SK-N-SH (cell line): ENCODE results near the gene PTPN18. TPM values are rescaled to one million over a fixed set of nuclear protein-coding genes. Genes with fewer than 3 reads are reported as not detected.

Experiments used
- CTCF ChIA-PET: fragments of 300-600, 350-600 bp; formaldehyde crosslinking; extraction: SDS; loops from one replicate; lab custom pipeline; 2021; lab: Yijun Ruan, JAX
- POLR2A ChIA-PET: fragments of 350-600 bp; sonication (Branson Sonifier 250); formaldehyde crosslinking; extraction: SDS; loops from one replicate; lab custom pipeline; 2020; ENCODE audit warnings: antibody characterized with exemption, inconsistent platforms; lab: Yijun Ruan, JAX
- DNase-seq: peaks from one replicate; pipeline ENCODE4 v3.0.0; 2012
- H2AFZ ChIP-seq: fragments of 200-600 bp; sonication (generic); 2 replicates; pipeline ENCODE4 v1.8.1; 2016; ENCODE audit warnings: antibody characterized with exemption, mild to moderate bottlenecking, low read depth
- H3F3A ChIP-seq: fragments of 200-600 bp; sonication (generic); replicated peaks from 2 replicates; pipeline ENCODE3; 2016; ENCODE audit warnings: antibody characterized with exemption, mild to moderate bottlenecking; ENCODE audit not compliant: insufficient read depth
- H3K27ac ChIP-seq, 2 experiments: fragments of 200-500 bp in 1 of 2; fragments of 200-600 bp in 1 of 2; sonication (Bioruptor generic) in 1 of 2; sonication (generic), shearing (Covaris generic) in 1 of 2; 2 replicates each; pipeline versions ENCODE4 v1.5.1 to v1.6.1; 2014 to 2016; ENCODE audit warnings: low read depth in 2 of 2, inconsistent platforms in 1 of 2, low read length in 1 of 2, mild to moderate bottlenecking in 1 of 2, mixed read lengths in 1 of 2
- H3K27me3 ChIP-seq: fragments of 200-600 bp; sonication (generic), shearing (Covaris generic); 2 replicates; pipeline ENCODE4 v1.6.1; 2016; ENCODE audit warnings: mixed run types; ENCODE audit not compliant: insufficient read depth
- H3K36me3 ChIP-seq, 2 experiments: fragments of 200-500 bp in 1 of 2; fragments of 200-600 bp in 1 of 2; sonication (Bioruptor generic) in 1 of 2; sonication (generic) in 1 of 2; replicated peaks in 1 of 2; 2 replicates each; pipeline versions ENCODE3 to v1.5.1; 2014 to 2016; ENCODE audit warnings: low read length in 1 of 2, mild to moderate bottlenecking in 1 of 2; ENCODE audit not compliant: insufficient read depth in 2 of 2, control insufficient read depth in 1 of 2
- H3K4me1 ChIP-seq, 2 experiments: fragments of 200-500 bp in 1 of 2; fragments of 200-600 bp in 1 of 2; sonication (Bioruptor generic) in 1 of 2; sonication (generic), shearing (Covaris generic) in 1 of 2; 2 replicates each; pipeline versions ENCODE4 v1.5.1 to v1.6.1; 2014 to 2016; ENCODE audit warnings: low read depth in 1 of 2, low read length in 1 of 2, mixed run types in 1 of 2; ENCODE audit not compliant: insufficient read depth in 2 of 2, control insufficient read depth in 1 of 2
- H3K4me2 ChIP-seq: fragments of 200-600 bp; sonication (generic), shearing (Covaris generic); 2 replicates; pipeline ENCODE4 v1.6.1; 2017; ENCODE audit warnings: mixed run types
- H3K4me3 ChIP-seq, 2 experiments: fragments of 200-500 bp in 1 of 2; fragments of 200-600 bp in 1 of 2; sonication (Bioruptor generic) in 1 of 2; sonication (generic), shearing (Covaris generic) in 1 of 2; 2 replicates each; pipeline versions ENCODE4 v1.5.1 to v1.8.1; 2014 to 2016; ENCODE audit warnings: low read depth in 2 of 2, inconsistent platforms in 1 of 2, low read length in 1 of 2, mild to moderate bottlenecking in 1 of 2, mixed read lengths in 1 of 2, moderate library complexity in 1 of 2
- H3K79me2 ChIP-seq: fragments of 200-600 bp; sonication (generic); 2 replicates; pipeline ENCODE4 v1.8.1; 2017; ENCODE audit warnings: mild to moderate bottlenecking; ENCODE audit not compliant: insufficient read depth
- H3K9ac ChIP-seq: fragments of 200-600 bp; sonication (generic); 2 replicates; pipeline ENCODE4 v1.6.1; 2017; ENCODE audit warnings: mixed run types
- H3K9me2 ChIP-seq: fragments of 200-600 bp; sonication (generic); 2 replicates; pipeline ENCODE4 v1.6.1; 2017; ENCODE audit warnings: mixed run types
- H3K9me3 ChIP-seq: fragments of 200-600 bp; sonication (generic); 2 replicates; pipeline ENCODE4 v1.6.1; 2017; ENCODE audit warnings: mixed run types, mild to moderate bottlenecking, moderate library complexity
- H4K20me1 ChIP-seq: fragments of 200-600 bp; sonication (generic); 2 replicates; pipeline ENCODE4 v1.6.1; 2017; ENCODE audit warnings: mild to moderate bottlenecking, mixed run types; ENCODE audit not compliant: insufficient read depth
- CHD2 ChIP-seq: fragments of 150-350 bp; IDR thresholded peaks from 2 replicates; pipeline ENCODE4 v1.6.1; 2018; ENCODE audit warnings: low read length; ENCODE audit not compliant: partially characterized antibody
- ELF1 ChIP-seq: IDR thresholded peaks from 2 replicates; pipeline ENCODE4 v1.4.0; 2012
- EP300 ChIP-seq, 2 experiments: IDR thresholded peaks; 2 replicates each; pipeline versions ENCODE4 v1.4.0 to v1.6.1; 2012; ENCODE audit warnings: borderline replicate concordance in 1 of 2, low read depth in 1 of 2, low read length in 1 of 2
- FOSL2 ChIP-seq: IDR thresholded peaks from 2 replicates; pipeline ENCODE4 v1.4.0; 2012; ENCODE audit warnings: low read depth, mild to moderate bottlenecking, moderate library complexity, borderline replicate concordance
- FOXJ3 ChIP-seq: sonication (generic); formaldehyde crosslinking; IDR thresholded peaks from 2 replicates; pipeline ENCODE4 v1.5.1; 2020; ENCODE audit warnings: mild to moderate bottlenecking, missing genetic modification reagents
- FOXM1 ChIP-seq: IDR thresholded peaks from 2 replicates; pipeline ENCODE4 v1.4.0; 2012; ENCODE audit warnings: low read depth, mild to moderate bottlenecking
- GATA2 ChIP-seq: sonication (generic); formaldehyde crosslinking; IDR thresholded peaks from 2 replicates; pipeline ENCODE4 v1.5.0; 2020; ENCODE audit warnings: mild to moderate bottlenecking, missing genetic modification reagents
- JUND ChIP-seq: IDR thresholded peaks from 2 replicates; pipeline ENCODE4 v1.4.0; 2012
- MXI1 ChIP-seq: IDR thresholded peaks from 2 replicates; pipeline ENCODE4 v1.6.1; 2012; ENCODE audit warnings: mild to moderate bottlenecking, low read depth, low read length, improper control_type of control experiment
- NFIC ChIP-seq: IDR thresholded peaks from 2 replicates; pipeline ENCODE4 v1.4.0; 2012; ENCODE audit warnings: borderline replicate concordance
- NRF1 ChIP-seq: IDR thresholded peaks from 2 replicates; pipeline ENCODE4 v1.6.1; 2012; ENCODE audit warnings: low read depth, mild to moderate bottlenecking, low read length
- POLR2AphosphoS5 ChIP-seq: IDR thresholded peaks from 2 replicates; pipeline ENCODE4 v1.6.1; 2012; ENCODE audit warnings: low read depth, low read length
- RAD21 ChIP-seq: IDR thresholded peaks from 2 replicates; pipeline ENCODE4 v1.6.1; 2012; ENCODE audit warnings: mild to moderate bottlenecking, low read length
- RCOR1 ChIP-seq: fragments of 150-350 bp; IDR thresholded peaks from 2 replicates; pipeline ENCODE4 v1.6.1; 2017; ENCODE audit warnings: antibody characterized with exemption, low read length
- RXRA ChIP-seq: IDR thresholded peaks from 2 replicates; pipeline ENCODE4 v1.4.0; 2012; ENCODE audit warnings: low read depth, mild to moderate bottlenecking, borderline replicate concordance
- SIN3A ChIP-seq: IDR thresholded peaks from 2 replicates; pipeline ENCODE4 v1.6.1; 2012; ENCODE audit warnings: low read depth, mild to moderate bottlenecking, low read length, moderate library complexity, borderline replicate concordance
- TAF1 ChIP-seq: IDR thresholded peaks from 2 replicates; pipeline ENCODE4 v1.6.1; 2012; ENCODE audit warnings: low read depth, mild to moderate bottlenecking, low read length, moderate library complexity, borderline replicate concordance
- TCF12 ChIP-seq: IDR thresholded peaks from 2 replicates; pipeline ENCODE4 v1.4.0; 2012
- WGBS: methylation state at CpG from one replicate; pipeline ENCODE4 v1.1.6; 2017; ENCODE audit warnings: low lambda C conversion rate; 5-methylcytosine and 5-hydroxymethylcytosine counted together
- polyA plus RNA-seq, 3 experiments: library from polyadenylated mRNA; depleted of rRNA; stranded (reverse); fragments of >200 nt; gene quantifications; 2 replicates each; pipeline ENCODE4 v1.2.3, GENCODE V29; 2012
- TF ChIP-seq, protein P1 (sequence below): fragments of 150-350 bp; IDR thresholded peaks from 2 replicates; pipeline ENCODE4 v1.6.1; 2016; ENCODE audit warnings: mild to moderate bottlenecking, low read depth, low read length
- TF ChIP-seq, protein P2 (sequence below): fragments of 150-350 bp; IDR thresholded peaks from 2 replicates; pipeline ENCODE4 v1.6.1; 2017; ENCODE audit warnings: antibody characterized with exemption, low read length, low read depth, borderline replicate concordance
- TF ChIP-seq, protein P3 (sequence below): IDR thresholded peaks from 2 replicates; pipeline ENCODE4 v1.6.1; 2012; ENCODE audit warnings: mild to moderate bottlenecking, low read depth, low read length, moderate library complexity

The PTPN18 gene
- polyA plus RNA-seq, 1 of the 3 experiments (the other 2 are of a cell fraction): 30.4 TPM

DNA sequence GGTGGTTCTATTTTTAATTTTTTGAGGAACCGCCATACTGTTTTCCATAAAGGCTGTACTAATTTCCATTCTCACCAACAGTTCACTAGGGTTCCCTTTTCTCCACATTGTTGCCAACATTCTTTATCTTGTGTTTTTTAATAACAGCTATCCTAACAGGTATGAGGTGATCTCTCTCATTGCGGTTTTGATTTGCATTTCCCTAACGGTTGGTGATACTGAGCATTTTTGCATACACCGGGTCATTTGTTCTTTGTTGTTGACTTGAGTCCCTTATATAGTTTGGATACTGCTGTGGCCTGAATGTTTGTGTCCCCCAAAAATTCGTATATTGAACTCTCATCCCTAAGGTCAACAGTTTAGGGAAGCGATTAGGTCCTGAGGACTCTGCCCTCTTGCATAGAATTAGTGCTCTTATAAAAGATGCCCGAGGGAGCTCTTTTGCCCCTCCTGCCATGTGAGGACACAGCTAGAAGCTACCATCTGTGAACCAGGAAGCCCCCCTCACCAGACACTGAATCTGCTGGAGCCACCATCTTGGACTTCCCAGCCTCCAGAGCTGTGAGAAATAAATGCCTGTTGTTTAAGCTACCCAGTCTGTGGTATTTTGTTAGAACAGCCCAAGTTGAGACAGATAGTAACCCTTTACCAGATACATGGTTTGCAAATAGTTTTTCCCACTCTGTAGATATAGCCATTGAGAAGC is 8.5 kb upstream of the PTPN18 start:
- CTCF ChIA-PET: interaction anchor here (1.3 kb wide), 1 partner anchor 9 kb away, joined by 4 read pairs; the partner anchor contains the start of gene PTPN18
- POLR2A ChIA-PET: interaction anchor here (1.3 kb wide), 1 partner anchor 9 kb away, joined by 4 read pairs; no protein-coding TSS in a partner anchor
- Histone ChIP-seq H3K79me2 (peaks cover 20% of the 10 kb centered on the region), H3K9me2 (no peaks in the 10 kb centered on the region), H3K9me3 (no peaks in the 10 kb centered on the region), H3F3A (peaks cover 3% of the 10 kb centered on the region), H3K27me3 (no peaks in the 10 kb centered on the region), H3K36me3 (peaks cover 27 to 48% of the 10 kb centered on the region in 2 experiments), H3K27ac (no peak overlapping the region), H4K20me1 (peaks cover 9% of the 10 kb centered on the region; the same call in 1 of the 2 replicates), H3K4me1 (peaks cover 4 to 5% of the 10 kb centered on the region in 2 experiments; a peak in 1 of 4 replicates), H3K9ac (no peak overlapping the region), H2AFZ (no peak overlapping the region), H3K4me2 (no peak overlapping the region), H3K4me3 (no peak overlapping the region)
- no peak for TF ChIP-seq NFIC
- no peak for TF ChIP-seq POLR2AphosphoS5
- no peak for TF ChIP-seq ELF1
- no peak for TF ChIP-seq RXRA
- TF ChIP-seq FOXJ3 (CRISPR knock-in tag): no peak
- TF ChIP-seq, protein P1, sequence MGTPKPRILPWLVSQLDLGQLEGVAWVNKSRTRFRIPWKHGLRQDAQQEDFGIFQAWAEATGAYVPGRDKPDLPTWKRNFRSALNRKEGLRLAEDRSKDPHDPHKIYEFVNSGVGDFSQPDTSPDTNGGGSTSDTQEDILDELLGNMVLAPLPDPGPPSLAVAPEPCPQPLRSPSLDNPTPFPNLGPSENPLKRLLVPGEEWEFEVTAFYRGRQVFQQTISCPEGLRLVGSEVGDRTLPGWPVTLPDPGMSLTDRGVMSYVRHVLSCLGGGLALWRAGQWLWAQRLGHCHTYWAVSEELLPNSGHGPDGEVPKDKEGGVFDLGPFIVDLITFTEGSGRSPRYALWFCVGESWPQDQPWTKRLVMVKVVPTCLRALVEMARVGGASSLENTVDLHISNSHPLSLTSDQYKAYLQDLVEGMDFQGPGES: no peak
- no peak for TF ChIP-seq TCF12
- TF ChIP-seq, protein P2, sequence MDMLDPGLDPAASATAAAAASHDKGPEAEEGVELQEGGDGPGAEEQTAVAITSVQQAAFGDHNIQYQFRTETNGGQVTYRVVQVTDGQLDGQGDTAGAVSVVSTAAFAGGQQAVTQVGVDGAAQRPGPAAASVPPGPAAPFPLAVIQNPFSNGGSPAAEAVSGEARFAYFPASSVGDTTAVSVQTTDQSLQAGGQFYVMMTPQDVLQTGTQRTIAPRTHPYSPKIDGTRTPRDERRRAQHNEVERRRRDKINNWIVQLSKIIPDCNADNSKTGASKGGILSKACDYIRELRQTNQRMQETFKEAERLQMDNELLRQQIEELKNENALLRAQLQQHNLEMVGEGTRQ: no peak
- no peak for TF ChIP-seq CHD2
- TF ChIP-seq JUND: no peak
- TF ChIP-seq GATA2 (CRISPR knock-in tag): no peak
- TF ChIP-seq RAD21: no peak
- TF ChIP-seq RCOR1: no peak
- no peak for TF ChIP-seq FOXM1
- TF ChIP-seq EP300 (IDR thresholded peaks at IDR 0.05; ENCODE audit: borderline replicate concordance in 1 of 2, low read depth in 1 of 2, low read length in 1 of 2): no peak
- 94% methylated on average over 6 of the region's 7 CpGs for WGBS
- DNase-seq: no peak

DNA sequence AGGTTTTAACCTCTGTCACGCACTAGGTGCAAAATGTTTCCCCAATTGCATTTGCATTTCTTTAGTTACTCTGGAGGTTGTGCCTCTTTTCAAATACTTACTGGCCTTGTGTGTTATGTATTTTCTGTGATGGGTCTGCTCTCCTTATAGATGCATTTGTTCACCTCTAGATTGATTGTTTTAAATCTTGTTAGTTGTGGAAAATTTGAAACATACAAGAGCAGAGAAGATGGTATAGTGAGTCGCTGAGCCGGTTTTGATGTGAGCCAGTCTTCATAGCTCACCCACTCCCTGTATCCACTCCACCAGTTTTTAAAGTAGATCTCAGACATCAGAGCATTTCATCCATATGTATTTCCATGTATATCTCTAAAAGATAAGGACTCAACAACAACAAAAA is 6.7 kb upstream of the PTPN18 start:
- H3K27ac ChIP-seq: no peak overlapping the region

More for the DNA sequence above, 6.7 kb upstream of the PTPN18 start:
- H3F3A ChIP-seq: peaks cover 3% of the 10 kb centered on the region
- no peak overlapping the region for H3K4me3 ChIP-seq
- H4K20me1 ChIP-seq: peaks cover 5% of the 10 kb centered on the region; the same call in 1 of the 2 replicates
- H3K4me2 ChIP-seq: no peak overlapping the region
- peaks cover 27 to 48% of the 10 kb centered on the region in 2 experiments for H3K36me3 ChIP-seq
- no peak for DNase-seq
- ChIA-PET POLR2A (no interaction called here), CTCF (no interaction called here)
- no peak overlapping the region for H2AFZ ChIP-seq
- WGBS: 90% methylated on average over 3 of the region's 3 CpGs
- H3K79me2 ChIP-seq: peaks cover 7% of the 10 kb centered on the region
- no peaks in the 10 kb centered on the region for H3K9me3 ChIP-seq
- peaks cover 0 to 11% of the 10 kb centered on the region in 2 experiments; a peak in 1 of 4 replicates for H3K4me1 ChIP-seq
- H3K9me2 ChIP-seq: no peaks in the 10 kb centered on the region
- no peak overlapping the region for H3K9ac ChIP-seq
- H3K27me3 ChIP-seq: no peaks in the 10 kb centered on the region
- TF ChIP-seq GATA2 (CRISPR knock-in tag): no peak
- TF ChIP-seq FOSL2: no peak
- no peak for TF ChIP-seq SIN3A
- no peak for TF ChIP-seq RCOR1
- no peak for TF ChIP-seq NFIC
- TF ChIP-seq FOXJ3 (CRISPR knock-in tag): no peak
- no peak for TF ChIP-seq TCF12
- TF ChIP-seq RAD21: no peak
- no peak for TF ChIP-seq TAF1
- TF ChIP-seq, protein P3, sequence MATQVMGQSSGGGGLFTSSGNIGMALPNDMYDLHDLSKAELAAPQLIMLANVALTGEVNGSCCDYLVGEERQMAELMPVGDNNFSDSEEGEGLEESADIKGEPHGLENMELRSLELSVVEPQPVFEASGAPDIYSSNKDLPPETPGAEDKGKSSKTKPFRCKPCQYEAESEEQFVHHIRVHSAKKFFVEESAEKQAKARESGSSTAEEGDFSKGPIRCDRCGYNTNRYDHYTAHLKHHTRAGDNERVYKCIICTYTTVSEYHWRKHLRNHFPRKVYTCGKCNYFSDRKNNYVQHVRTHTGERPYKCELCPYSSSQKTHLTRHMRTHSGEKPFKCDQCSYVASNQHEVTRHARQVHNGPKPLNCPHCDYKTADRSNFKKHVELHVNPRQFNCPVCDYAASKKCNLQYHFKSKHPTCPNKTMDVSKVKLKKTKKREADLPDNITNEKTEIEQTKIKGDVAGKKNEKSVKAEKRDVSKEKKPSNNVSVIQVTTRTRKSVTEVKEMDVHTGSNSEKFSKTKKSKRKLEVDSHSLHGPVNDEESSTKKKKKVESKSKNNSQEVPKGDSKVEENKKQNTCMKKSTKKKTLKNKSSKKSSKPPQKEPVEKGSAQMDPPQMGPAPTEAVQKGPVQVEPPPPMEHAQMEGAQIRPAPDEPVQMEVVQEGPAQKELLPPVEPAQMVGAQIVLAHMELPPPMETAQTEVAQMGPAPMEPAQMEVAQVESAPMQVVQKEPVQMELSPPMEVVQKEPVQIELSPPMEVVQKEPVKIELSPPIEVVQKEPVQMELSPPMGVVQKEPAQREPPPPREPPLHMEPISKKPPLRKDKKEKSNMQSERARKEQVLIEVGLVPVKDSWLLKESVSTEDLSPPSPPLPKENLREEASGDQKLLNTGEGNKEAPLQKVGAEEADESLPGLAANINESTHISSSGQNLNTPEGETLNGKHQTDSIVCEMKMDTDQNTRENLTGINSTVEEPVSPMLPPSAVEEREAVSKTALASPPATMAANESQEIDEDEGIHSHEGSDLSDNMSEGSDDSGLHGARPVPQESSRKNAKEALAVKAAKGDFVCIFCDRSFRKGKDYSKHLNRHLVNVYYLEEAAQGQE: no peak
- no peak for TF ChIP-seq MXI1
- no peak for TF ChIP-seq NRF1
